ENCODE results near the gene ELMOD3.
A peak's percentile ranks its signal among the peaks of the same experiment; 100 is the strongest.
"Not testable (repeated sequence)": the region's sequence is repeated elsewhere in the genome, so short reads cannot be mapped to it uniquely, and the experiment has no call there.

Gene ELMOD3

GRCh38 chr2:85329701-85330100 is 24.9 kb upstream of the ELMOD3 start:
- DNase-seq: not testable (repeated sequence)

DNA sequence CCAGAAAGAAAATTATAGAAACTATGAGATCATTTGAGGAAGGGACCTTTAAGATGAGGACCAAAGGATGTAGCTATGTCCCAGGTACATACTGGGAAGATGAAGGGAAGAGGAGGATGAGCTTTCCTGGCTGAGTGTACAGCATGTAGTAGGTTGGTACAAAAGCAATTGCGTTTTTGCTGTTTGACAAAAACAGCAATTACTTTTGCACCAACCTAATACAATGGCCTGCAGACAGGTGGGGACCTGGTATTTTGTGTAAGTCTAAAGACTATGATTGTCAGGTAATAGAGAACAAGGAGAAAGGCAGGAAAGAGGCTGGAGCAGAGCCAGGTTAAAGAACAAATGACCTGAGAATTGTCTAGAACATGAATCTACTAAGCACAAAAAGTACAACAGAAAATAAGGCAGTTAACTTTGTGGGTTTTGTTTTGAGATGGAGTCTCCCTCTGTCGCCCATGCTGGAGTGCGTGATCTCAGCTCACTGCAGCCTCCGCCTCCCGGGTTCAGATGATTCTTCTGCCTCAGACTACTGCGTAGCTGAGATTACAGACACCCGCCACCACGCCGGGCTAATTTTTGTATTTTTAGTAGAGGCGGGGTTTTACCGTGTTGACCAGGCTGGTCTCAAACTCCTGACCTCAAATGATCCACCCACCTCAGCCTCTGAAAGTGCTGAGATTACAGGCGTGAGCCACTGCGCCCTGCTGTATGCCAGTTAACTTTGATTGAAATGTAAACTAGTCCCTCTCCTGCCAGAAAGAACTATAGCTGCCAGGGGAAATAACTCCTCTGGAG is 23.5 kb upstream of the ELMOD3 start:
- DNase-seq: no peak

DNA sequence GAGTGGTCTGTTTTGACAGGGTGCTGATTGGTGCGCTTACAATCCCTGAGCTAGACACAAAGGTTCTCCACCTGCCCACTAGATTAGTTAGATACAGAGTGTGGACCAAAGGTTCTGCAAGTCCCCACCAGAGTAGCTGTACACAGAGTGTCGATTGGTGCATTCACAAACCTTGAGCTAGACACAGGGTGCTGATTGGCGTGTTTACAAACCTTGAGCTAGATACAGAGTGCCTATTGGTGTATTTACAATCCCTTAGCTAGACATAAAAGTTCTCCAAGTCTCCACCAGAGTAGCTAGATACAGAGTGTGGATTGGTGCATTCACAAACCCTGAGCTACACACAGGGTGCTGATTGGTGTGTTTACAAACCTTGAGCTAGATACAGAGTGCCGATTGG is 20.7 kb upstream of the ELMOD3 start:
- DNase-seq: not testable (repeated sequence)

- DNase-seq: no peak
Observed at GRCh38 chr2:85334928-85335327, 19.6 kb upstream of the ELMOD3 start.

DNA sequence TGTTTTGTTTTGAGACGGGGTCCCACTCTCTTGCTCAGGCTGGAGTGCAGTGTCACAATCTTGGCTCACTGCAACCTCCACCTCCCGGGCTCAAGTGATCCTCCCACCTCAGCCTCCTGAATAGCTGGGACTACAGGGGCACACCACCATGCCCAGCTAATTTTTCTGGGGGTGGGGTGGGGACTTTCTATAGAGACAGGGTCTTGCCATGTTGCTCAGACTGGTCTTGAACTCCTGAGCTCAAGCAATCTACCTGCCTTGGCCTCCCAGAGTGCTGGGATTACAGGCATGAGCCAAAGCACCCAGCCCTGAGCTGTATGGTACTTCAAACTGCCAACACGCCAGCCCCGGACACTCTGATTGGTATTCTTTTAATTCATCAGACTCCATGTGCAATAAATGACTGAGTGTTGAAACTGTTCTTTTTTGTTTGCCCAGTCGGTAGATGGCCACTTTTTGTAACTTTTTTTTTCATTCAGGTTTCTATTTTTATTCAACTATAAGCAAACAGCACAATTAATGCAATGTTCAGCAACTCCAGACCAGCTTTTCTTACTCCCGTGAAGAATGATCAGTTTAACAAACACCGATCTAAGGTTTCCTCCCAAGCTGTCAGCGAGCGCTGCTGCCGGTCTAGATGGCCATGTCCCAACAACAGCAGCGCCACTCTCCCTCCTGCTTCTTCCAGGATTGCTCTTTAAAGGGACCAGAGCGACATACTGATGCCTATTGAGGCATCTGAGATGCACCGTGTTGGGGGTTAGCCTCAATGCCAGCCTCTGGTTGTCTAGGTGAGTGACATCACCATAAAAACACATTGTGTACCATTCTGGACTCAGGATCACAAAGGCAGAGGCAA is 14.3 kb upstream of the ELMOD3 start:
- DNase-seq: no peak

- DNase-seq: no peak
Observed at GRCh38 chr2:85341269-85342029, 13.1 kb upstream of the ELMOD3 start.

GRCh38 chr2:85342156-85342555 is 12.4 kb upstream of the ELMOD3 start:
- DNase-seq: no peak

DNA sequence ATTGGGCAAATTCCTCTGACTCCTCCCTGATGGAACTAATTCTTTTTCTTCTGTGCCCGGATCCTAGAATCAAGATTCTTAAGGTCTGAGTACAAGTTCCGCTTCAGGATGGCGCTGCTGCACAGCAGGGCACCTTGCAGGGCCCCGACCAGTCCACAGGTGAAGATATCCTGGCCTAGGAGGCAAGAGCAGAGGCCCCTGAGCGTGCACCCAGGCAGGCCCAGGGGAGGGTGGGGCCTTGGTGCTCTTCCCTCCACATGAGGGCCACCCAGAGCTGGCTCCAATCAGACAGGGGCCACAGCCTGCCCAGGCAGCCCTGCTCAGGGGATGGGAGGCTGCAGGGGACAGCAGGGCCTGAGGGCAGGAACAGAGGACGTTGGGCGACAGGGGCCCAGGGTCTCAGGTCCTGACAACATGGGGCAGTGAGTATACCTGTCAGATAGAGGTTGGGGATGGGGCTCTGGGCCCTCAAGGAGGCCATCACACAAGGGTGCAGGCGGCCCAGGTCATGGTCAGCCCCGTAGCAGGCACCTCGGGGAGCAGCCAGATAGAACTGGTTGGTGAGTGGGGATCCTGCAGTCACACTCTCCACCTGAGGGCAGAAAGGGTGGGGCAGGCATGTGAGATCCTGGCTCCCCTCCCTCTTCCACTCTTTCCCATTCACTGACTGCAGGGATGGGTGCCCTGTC is 11.2 kb upstream of the ELMOD3 start:
- not testable (repeated sequence) for DNase-seq

- no peak for DNase-seq
Observed at GRCh38 chr2:85344356-85344954, 10.1 kb upstream of the ELMOD3 start.

GRCh38 chr2:85347599-85347998 is 7.0 kb upstream of the ELMOD3 start:
- DNase-seq: no peak

GRCh38 chr2:85353876-85354285 is 688 bp upstream of the ELMOD3 start:
- DNase-seq: peak; percentile 38

- DNase-seq: no peak
Observed at GRCh38 chr2:85355073-85355410, 473 bp downstream of the ELMOD3 start.

GRCh38 chr2:85355521-85355920 is 952 bp downstream of the ELMOD3 start:
- DNase-seq: no peak

GRCh38 chr2:85356186-85356585 is 1.6 kb downstream of the ELMOD3 start:
- DNase-seq: no peak

- no peak for DNase-seq
Observed at GRCh38 chr2:85357736-85358135, 3.2 kb downstream of the ELMOD3 start.

DNA sequence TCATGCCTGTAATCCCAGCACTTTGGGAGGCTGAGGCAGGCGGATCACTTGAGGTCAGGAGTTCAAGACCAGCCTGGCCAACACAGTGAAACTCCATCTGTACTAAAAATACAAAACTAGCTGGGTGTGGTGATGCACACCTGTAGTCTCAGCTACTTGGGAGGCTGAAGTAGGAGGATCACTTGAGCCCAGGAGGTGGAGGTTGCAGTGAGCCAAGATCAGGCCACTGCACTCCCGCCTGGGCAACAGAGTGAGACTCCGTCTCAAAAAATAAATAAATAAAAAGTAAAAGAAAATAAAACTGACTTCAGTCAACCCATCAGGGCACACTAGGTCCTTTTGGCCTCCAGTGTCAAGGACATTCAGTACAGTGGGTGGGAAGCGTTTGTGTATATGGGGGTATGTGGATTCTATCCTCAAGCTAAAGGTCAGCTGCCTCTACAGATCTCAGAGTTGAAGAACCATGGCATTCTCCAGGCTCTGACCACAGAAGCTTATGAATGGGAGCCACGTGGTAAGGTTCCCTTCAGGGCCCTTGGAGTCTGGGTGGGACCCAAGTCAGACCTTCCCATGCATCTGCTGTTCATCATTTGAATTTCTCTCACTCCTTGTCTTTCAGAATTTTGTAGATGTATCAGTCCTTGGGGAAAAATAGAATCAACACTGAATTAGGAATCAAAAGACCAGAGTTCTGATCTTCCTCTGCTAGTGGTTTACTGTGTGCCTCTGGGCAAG is 8.3 kb downstream of the ELMOD3 start:
- DNase-seq: not testable (repeated sequence)

- DNase-seq: no peak
Observed at GRCh38 chr2:85367180-85367579, 12.6 kb downstream of the ELMOD3 start.

- DNase-seq: no peak
Observed at GRCh38 chr2:85368921-85369320, 14.4 kb downstream of the ELMOD3 start.

DNA sequence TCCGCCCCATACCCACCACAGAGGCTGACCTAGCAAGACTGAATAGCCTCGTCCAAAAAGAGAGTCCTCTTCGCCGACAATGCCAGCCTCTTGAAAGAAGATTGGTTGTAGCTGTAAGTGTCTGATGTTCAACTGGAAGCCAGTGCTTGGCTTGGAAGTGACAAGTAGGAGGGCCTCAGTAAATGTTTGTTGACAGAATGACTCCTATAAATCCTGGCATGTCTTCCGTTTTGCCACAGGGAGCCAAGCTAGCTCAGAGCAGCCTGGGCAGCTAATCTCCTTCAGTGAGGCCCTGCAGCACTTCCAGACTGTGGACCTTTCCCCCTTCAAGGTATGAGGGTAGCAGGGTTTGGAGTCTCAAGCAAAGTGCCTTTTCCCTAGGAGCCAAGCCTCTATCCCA is 14.9 kb downstream of the ELMOD3 start:
- DNase-seq: no peak

GRCh38 chr2:85371045-85371444 is 16.5 kb downstream of the ELMOD3 start:
- no peak for DNase-seq

DNA sequence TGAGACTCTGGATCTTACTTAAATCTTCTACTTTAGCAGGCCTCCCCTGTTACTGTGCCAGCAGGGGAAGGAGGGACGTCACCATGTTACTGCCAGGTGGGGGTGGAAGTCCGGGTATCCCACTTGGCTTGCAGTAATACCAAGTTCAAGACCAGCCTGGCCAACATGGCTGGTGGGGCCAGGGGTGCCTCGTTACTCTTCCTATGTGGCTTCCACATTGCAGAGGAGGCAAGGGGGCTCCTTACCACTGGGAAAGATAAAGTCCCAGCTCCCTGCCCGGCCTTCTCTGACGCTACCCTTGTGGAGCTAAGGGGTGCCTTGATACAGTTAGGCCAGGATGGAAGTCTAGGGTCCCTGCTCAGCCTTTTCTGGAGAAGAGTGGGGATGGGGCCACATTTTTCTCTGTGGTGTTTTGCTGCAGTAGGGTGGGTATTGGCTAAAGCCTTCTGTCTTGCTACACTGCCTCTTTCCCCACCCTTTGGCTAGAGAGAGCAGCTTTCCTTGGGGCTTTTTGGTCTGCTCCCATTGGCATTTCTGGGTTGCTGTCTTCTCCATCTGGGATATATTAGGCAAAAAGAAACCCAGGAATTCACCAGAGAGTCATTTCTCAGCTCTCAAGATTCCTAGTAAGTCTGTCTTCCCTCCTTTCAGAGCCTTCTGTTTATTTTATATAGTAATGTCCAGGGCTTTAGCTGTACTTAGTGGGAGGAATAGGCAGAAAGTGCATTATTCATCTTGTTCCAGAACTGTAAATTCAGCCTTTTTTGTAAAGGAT is 21.9 kb downstream of the ELMOD3 start:
- no peak for DNase-seq

Measured in OCI-M1 (cell line).